Astrocyte (in vitro differentiated cells and primary cell): Measurements from ENCODE around the gene FRMD8.

ENCODE experiments used
- EZH2 ChIP-seq: IDR thresholded peaks from 2 replicates; pipeline ENCODE4 v1.6.1; 2012; ENCODE audit warnings: mild to moderate bottlenecking, low read length, inconsistent platforms; ENCODE audit not compliant: insufficient read depth
- TF ChIP-seq, protein P1 (sequence below): IDR thresholded peaks from 2 replicates; pipeline ENCODE4 v1.5.1; 2011; ENCODE audit warnings: low read depth, mild to moderate bottlenecking, inconsistent platforms, low read length, moderate library complexity; ENCODE audit not compliant: insufficient read depth

DNA sequence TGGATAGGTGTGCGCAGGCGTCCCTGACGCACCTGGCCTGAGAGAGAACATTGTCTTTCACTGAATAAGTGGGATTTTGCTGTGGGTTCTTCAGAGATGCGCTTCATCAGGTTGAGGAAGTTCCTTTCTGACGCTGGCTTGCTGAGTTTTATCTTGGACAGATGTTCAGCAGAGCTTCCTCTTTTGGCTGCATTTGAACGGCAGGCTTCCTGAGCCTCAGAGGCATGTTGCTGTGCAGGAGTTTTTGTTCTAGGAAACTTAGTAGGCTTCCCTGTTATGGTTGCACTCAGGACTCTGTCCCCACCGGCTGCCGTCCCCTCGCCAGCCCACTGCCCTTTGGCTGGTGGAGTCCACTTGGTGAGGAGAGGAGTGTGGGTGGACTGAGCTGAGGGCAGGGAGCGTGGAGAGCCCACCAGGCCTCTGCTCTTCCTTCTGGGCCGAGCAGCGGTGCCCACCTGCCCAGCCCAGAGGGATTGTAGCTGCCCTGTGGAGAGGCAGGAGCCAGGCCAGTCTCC is 17.2 kb downstream of the FRMD8 start:
- TF ChIP-seq, protein P1, sequence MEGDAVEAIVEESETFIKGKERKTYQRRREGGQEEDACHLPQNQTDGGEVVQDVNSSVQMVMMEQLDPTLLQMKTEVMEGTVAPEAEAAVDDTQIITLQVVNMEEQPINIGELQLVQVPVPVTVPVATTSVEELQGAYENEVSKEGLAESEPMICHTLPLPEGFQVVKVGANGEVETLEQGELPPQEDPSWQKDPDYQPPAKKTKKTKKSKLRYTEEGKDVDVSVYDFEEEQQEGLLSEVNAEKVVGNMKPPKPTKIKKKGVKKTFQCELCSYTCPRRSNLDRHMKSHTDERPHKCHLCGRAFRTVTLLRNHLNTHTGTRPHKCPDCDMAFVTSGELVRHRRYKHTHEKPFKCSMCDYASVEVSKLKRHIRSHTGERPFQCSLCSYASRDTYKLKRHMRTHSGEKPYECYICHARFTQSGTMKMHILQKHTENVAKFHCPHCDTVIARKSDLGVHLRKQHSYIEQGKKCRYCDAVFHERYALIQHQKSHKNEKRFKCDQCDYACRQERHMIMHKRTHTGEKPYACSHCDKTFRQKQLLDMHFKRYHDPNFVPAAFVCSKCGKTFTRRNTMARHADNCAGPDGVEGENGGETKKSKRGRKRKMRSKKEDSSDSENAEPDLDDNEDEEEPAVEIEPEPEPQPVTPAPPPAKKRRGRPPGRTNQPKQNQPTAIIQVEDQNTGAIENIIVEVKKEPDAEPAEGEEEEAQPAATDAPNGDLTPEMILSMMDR = no peak
- TF ChIP-seq EZH2 = no peak
